Lower lobe of right lung (tissue), 2 donors: ENCODE data around the gene FBN2. TPM values are rescaled to one million over a fixed set of nuclear protein-coding genes. Genes with fewer than 3 reads are reported as not detected.

Experiments used
- ATAC-seq, 2 donors: fragments of 200-7000 bp; cut with Tn5 transposase; one replicate each; pipeline ENCODE4 v1.9.1; 2020 to 2022; ENCODE audit warnings: mild to moderate bottlenecking in 2 of 2, moderate library complexity in 2 of 2
- DNase-seq: peaks from one replicate; pipeline ENCODE4 v3.0.0-alpha.2; 2020
- H3K27ac ChIP-seq: fragments of 200-600 bp; one replicate; pipeline ENCODE4 v1.8.0; 2022
- H3K27me3 ChIP-seq: fragments of 200-600 bp; one replicate; pipeline ENCODE4 v1.8.0; 2022; ENCODE audit warnings: low read depth
- H3K36me3 ChIP-seq: fragments of 200-600 bp; one replicate; pipeline ENCODE4 v1.8.0; 2022; ENCODE audit warnings: mild to moderate bottlenecking
- H3K4me1 ChIP-seq: fragments of 200-600 bp; one replicate; pipeline ENCODE4 v1.8.0; 2022
- H3K4me3 ChIP-seq: fragments of 200-600 bp; one replicate; pipeline ENCODE4 v1.8.0; 2022; ENCODE audit warnings: mild to moderate bottlenecking
- H3K9me3 ChIP-seq: fragments of 200-600 bp; one replicate; pipeline ENCODE4 v1.8.0; 2022
- CTCF ChIP-seq: fragments of 200-600 bp; IDR thresholded peaks from one replicate; pipeline ENCODE4 v1.8.0; 2022; ENCODE audit warnings: antibody characterized with exemption, mild to moderate bottlenecking
- intact Hi-C: fragments of 100-400 bp; cut with DNase I; formaldehyde crosslinking; loops from one replicate; pipeline ENCODE4 v1.11.0; 2022
- total RNA-seq: library from RNA; stranded (reverse); fragmentation: NEBNext Ultra II Directional; extraction: Animal tissue kit (Norgen Biotek cat#: 25700); gene quantifications from one replicate; pipeline ENCODE4 v1.2.1, GENCODE V29; 2021
- donor health status: DM: no; HTN: yes; CAD: no; lungs with severe emphysema.

The FBN2 gene
- total RNA-seq, 1 donor from 2014 or later, result 0.83 TPM

- H3K27me3 ChIP-seq, result no peaks in the 10 kb centered on the region
- no peak overlapping the region for H3K4me3 ChIP-seq
- no peaks in the 10 kb centered on the region for H3K36me3 ChIP-seq
- H3K9me3 ChIP-seq, result no peaks in the 10 kb centered on the region
- H3K4me1 ChIP-seq, result no peaks in the 10 kb centered on the region
- H3K27ac ChIP-seq, result no peak overlapping the region
- intact Hi-C loops, result no loop called here
- TF ChIP-seq CTCF, result no peak
- DNase-seq (no peak), ATAC-seq (no peak)
Observed at GRCh38 chr5:128572930-128573319, 34.9 kb upstream of the FBN2 start.

GRCh38 chr5:128572051-128572929, 34.2 kb upstream of the FBN2 start:
- H3K4me3 ChIP-seq, result no peak overlapping the region
- intact Hi-C loops, result no loop called here
- DNase-seq (no peak), ATAC-seq (no peak)
- no peak overlapping the region for H3K27ac ChIP-seq
- no peak for TF ChIP-seq CTCF
- H3K36me3 ChIP-seq, result no peaks in the 10 kb centered on the region
- no peaks in the 10 kb centered on the region for H3K9me3 ChIP-seq
- no peaks in the 10 kb centered on the region for H3K27me3 ChIP-seq
- H3K4me1 ChIP-seq, result no peaks in the 10 kb centered on the region

- H3K4me1 ChIP-seq, result no peaks in the 10 kb centered on the region
- no peaks in the 10 kb centered on the region for H3K36me3 ChIP-seq
- no peak for DNase-seq
- no peaks in the 10 kb centered on the region for H3K27me3 ChIP-seq
- no peak for TF ChIP-seq CTCF
- no peak for ATAC-seq
- H3K27ac ChIP-seq, result no peak overlapping the region
- H3K9me3 ChIP-seq, result no peaks in the 10 kb centered on the region
- H3K4me3 ChIP-seq, result no peak overlapping the region
- intact Hi-C loops, result no loop called here
Observed at GRCh38 chr5:128566178-128566577, 28.1 kb upstream of the FBN2 start.

GRCh38 chr5:128559300-128560297, 21.6 kb upstream of the FBN2 start:
- H3K27me3 ChIP-seq, result no peaks in the 10 kb centered on the region
- H3K27ac ChIP-seq, result no peak overlapping the region
- no peak for TF ChIP-seq CTCF
- ATAC-seq, result no peak
- H3K4me1 ChIP-seq, result no peaks in the 10 kb centered on the region
- intact Hi-C loops, result no loop called here
- no peaks in the 10 kb centered on the region for H3K36me3 ChIP-seq
- H3K9me3 ChIP-seq, result no peaks in the 10 kb centered on the region
- no peak for DNase-seq
- H3K4me3 ChIP-seq, result no peak overlapping the region

- H3K9me3 ChIP-seq, result peaks cover 11% of the 10 kb centered on the region
- intact Hi-C loops, result no loop called here
- TF ChIP-seq CTCF, result no peak
- no peak for ATAC-seq
- no peaks in the 10 kb centered on the region for H3K36me3 ChIP-seq
- H3K4me3 ChIP-seq, result no peak overlapping the region
- DNase-seq, result no peak
- no peak overlapping the region for H3K27ac ChIP-seq
- H3K4me1 ChIP-seq, result no peaks in the 10 kb centered on the region
- no peaks in the 10 kb centered on the region for H3K27me3 ChIP-seq
Observed at GRCh38 chr5:128553747-128554146, 15.7 kb upstream of the FBN2 start.
